Activated naive CD8-positive, alpha-beta T cell treated with anti-CD3 and anti-CD28 coated beads, Interleukin-2, amount 10 ng/mL, durations not matched to agents 7 days and 5 days (primary cell): ENCODE results near the gene GINS1. TPM values are rescaled to one million over a fixed set of nuclear protein-coding genes. Genes with fewer than 3 reads are reported as not detected.

Experiments used
- ATAC-seq: fragments of 150-1000 bp; cut with Tn5 transposase; one replicate; pipeline ENCODE4 v1.10.0; 2021; ENCODE audit warnings: low read depth, moderate library complexity
- POLR2A ChIA-PET: fragments of 350-600 bp; sonication (Branson Sonifier 250); formaldehyde crosslinking; loops from one replicate; lab custom pipeline; 2021; ENCODE audit warnings: antibody characterized with exemption; lab: Charles Lee
- DNase-seq: peaks from one replicate; pipeline ENCODE4 v3.0.0; 2021
- H3K27ac Mint-ChIP-seq: one replicate; pipeline ENCODE4 v1.8.0; 2022; ENCODE audit warnings: mild to moderate bottlenecking, mixed read lengths
- H3K27me3 Mint-ChIP-seq: one replicate; pipeline ENCODE4 v1.8.0; 2022; ENCODE audit warnings: mild to moderate bottlenecking, moderate library complexity, mixed read lengths
- H3K36me3 Mint-ChIP-seq: one replicate; pipeline ENCODE4 v1.8.0; 2021; ENCODE audit warnings: mild to moderate bottlenecking, mixed read lengths
- H3K4me1 Mint-ChIP-seq: one replicate; pipeline ENCODE4 v1.8.0; 2021; ENCODE audit warnings: mixed read lengths
- H3K4me3 Mint-ChIP-seq: one replicate; pipeline ENCODE4 v1.8.0; 2022; ENCODE audit warnings: mild to moderate bottlenecking, moderate library complexity, mixed read lengths
- H3K9me3 Mint-ChIP-seq: one replicate; pipeline ENCODE4 v1.8.0; 2021; ENCODE audit warnings: mixed read lengths
- total RNA-seq, 2 experiments: library from RNA; stranded (reverse); gene quantifications; one replicate each; pipeline ENCODE4 v1.2.3, GENCODE V29; 2021

Gene GINS1
- total RNA-seq, 2 experiments from 2014 or later = 23.7 to 25.6 TPM

GRCh38 chr20:25376886-25377285 lies 30.6 kb upstream of the GINS1 start:
- peaks cover 20% of the 10 kb centered on the region for H3K36me3 Mint-ChIP-seq
- peaks cover 3% of the 10 kb centered on the region for H3K9me3 Mint-ChIP-seq

DNA sequence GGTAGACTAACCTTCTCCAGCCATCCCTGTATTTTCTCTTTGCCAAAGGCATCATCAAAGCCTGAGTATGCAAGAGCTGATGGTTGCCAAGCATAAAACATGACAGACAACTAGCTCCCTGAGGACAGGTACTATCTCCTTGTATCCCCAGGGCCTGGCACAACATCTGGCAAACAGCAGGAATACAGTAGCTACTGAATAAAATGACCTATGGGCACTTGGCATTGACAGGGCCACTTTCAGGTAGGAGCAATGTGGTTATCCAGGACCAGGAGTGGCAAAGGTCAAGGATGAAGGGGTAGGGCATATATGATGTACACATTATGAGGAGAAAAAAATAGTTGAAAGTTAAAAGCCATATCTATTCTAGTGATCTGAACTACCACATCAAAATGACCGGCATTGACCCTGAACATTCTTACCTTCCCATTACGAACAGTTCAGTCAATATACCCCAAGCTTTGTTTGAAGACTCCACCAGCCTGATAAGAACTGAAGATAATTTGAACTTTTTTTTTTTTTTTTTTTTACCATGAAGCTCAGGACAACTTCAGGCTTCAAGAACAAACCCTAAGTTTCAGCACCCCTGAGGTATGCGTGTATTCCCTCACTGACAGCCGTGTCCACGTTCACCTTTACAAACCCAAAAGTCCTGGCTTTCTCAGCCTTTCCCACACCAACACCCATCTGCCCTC lies 29.1 kb upstream of the GINS1 start:
- peaks cover 3% of the 10 kb centered on the region for H3K9me3 Mint-ChIP-seq
- peaks cover 23% of the 10 kb centered on the region for H3K36me3 Mint-ChIP-seq
- DNase-seq (no peak), ATAC-seq (no peak)
- H3K4me1 Mint-ChIP-seq = peaks cover 10% of the 10 kb centered on the region
- H3K27me3 Mint-ChIP-seq = no peaks in the 10 kb centered on the region
- no peak overlapping the region for H3K4me3 Mint-ChIP-seq
- H3K27ac Mint-ChIP-seq = no peak overlapping the region
- POLR2A ChIA-PET = no interaction called here

More at GRCh38 chr20:25376886-25377285, 30.6 kb upstream of the GINS1 start:
- POLR2A ChIA-PET = no interaction called here
- Mint-ChIP-seq H3K27ac (no peak overlapping the region), H3K4me3 (no peak overlapping the region), H3K4me1 (peaks cover 7% of the 10 kb centered on the region), H3K27me3 (no peaks in the 10 kb centered on the region)
- DNase-seq (no peak), ATAC-seq (no peak)

GRCh38 chr20:25378884-25379733 lies 28.4 kb upstream of the GINS1 start:
- POLR2A ChIA-PET = no interaction called here

DNA sequence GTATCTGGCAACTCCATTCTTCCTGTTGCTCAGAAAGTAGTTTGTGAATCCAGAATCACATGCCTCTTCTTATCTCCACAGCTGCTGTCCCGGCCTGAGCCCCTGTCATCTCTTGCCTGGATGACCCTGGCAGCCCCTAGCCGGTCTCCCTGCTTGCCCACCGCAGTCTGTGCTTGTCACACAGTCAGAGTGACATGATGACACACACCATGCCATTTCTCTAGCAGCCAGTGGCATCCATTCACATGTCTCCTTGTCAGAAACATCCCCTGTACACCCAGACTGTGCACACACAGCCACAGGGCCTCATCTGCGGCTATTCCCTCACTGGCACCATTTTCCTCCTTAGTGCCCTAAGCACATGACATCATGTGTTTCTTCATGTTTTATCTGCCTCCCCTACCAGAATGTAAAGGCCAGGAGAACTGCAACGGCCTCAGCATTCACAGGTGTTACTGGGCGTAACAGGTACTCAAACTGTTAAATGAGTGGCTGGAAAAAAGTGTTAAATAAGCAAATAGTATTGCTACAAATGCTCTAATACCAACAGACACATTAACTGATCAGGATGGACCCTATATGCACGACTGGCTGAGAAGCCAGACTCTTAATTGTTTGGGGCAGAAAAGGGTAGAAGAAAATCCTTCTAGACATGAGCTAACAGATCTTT lies 26.4 kb upstream of the GINS1 start:
- no peak for ATAC-seq
- Mint-ChIP-seq H3K4me3 (no peak overlapping the region), H3K27ac (no peak overlapping the region)

More at GRCh38 chr20:25378884-25379733, 28.4 kb upstream of the GINS1 start:
- Mint-ChIP-seq H3K9me3 (peaks cover 3% of the 10 kb centered on the region), H3K4me3 (no peak overlapping the region), H3K4me1 (peaks cover 10% of the 10 kb centered on the region), H3K27ac (no peak overlapping the region), H3K36me3 (peaks cover 19% of the 10 kb centered on the region), H3K27me3 (no peaks in the 10 kb centered on the region)
- ATAC-seq (no peak), DNase-seq (no peak)

DNA sequence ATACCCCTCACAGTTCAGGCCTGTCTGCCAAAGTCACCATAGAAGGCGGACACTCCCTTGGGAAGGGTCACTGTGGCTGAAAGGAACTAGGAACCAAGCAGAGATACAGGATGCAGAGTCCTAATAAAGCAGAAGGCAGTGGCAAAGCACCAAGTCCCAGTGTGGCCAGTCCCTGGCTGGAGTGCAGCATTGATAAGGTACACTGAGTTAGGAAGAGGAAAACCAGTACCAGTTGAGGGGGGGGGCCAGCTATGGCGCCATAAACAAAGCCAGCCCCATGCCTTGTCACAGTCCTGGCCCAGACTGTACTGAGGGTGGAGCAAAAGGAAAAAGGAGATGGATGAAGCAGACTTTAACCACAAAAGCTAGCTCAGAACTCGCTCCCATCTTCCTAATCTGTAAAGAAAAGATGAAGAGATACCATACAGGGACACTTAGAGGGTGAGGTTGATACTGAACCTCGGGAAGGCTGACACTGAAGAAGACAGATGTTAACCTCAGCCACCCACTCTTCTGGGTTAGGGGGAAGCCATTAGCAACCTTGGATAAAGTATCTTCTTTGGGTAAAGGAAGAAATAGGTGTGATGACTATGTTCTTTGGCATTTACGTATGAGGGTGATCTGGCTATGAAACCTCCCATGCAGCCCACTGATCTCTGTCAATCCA lies 24.6 kb upstream of the GINS1 start:
- POLR2A ChIA-PET = no interaction called here
- ATAC-seq = no peak
- no peak overlapping the region for H3K4me3 Mint-ChIP-seq

More for the DNA sequence above, 26.4 kb upstream of the GINS1 start:
- POLR2A ChIA-PET = no interaction called here
- Mint-ChIP-seq H3K4me1 (peaks cover 9% of the 10 kb centered on the region), H3K27me3 (no peaks in the 10 kb centered on the region), H3K9me3 (no peaks in the 10 kb centered on the region), H3K36me3 (peaks cover 13% of the 10 kb centered on the region)
- DNase-seq = no peak

DNA sequence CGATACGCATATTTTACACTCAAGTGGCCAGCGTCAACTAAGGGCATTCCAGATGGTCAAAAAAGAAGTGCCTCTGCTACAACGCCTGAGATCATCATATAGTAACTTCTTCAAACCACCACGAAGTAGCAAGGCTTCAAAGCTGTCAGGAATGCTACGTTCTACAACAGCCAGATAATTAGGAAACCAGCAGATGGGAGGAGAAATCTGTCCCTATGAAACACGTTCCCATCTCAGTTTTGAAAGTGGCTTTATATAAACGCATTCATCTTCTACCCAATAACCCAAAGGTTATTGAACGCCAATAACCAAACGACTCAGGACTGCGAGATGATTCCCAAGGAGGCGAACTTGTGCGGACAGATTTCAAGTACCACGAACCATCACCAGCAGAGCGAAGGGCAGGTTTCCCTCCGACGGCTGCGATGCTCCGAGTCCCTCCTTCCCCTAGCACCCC lies 18.0 kb upstream of the GINS1 start:
- ATAC-seq (no peak), DNase-seq (no peak)
- H3K4me1 Mint-ChIP-seq = peaks cover 11% of the 10 kb centered on the region
- POLR2A ChIA-PET = interaction anchor here (0.7 to 1.2 kb wide), 2 partner anchors 18 to 436 kb away, joined by 3 to 4 read pairs; partner anchors contain the start of gene GINS1
- H3K27me3 Mint-ChIP-seq = no peaks in the 10 kb centered on the region
- peak overlapping the region; percentile 81 for H3K4me3 Mint-ChIP-seq
- H3K36me3 Mint-ChIP-seq = peaks cover 7% of the 10 kb centered on the region
- H3K27ac Mint-ChIP-seq = peak overlapping the region; percentile 23
- H3K9me3 Mint-ChIP-seq = no peaks in the 10 kb centered on the region

More for the DNA sequence above, 24.6 kb upstream of the GINS1 start:
- no peak for DNase-seq
- H3K9me3 Mint-ChIP-seq = no peaks in the 10 kb centered on the region
- H3K27ac Mint-ChIP-seq = no peak overlapping the region
- peaks cover 16% of the 10 kb centered on the region for H3K36me3 Mint-ChIP-seq
- H3K27me3 Mint-ChIP-seq = no peaks in the 10 kb centered on the region
- H3K4me1 Mint-ChIP-seq = peaks cover 11% of the 10 kb centered on the region

DNA sequence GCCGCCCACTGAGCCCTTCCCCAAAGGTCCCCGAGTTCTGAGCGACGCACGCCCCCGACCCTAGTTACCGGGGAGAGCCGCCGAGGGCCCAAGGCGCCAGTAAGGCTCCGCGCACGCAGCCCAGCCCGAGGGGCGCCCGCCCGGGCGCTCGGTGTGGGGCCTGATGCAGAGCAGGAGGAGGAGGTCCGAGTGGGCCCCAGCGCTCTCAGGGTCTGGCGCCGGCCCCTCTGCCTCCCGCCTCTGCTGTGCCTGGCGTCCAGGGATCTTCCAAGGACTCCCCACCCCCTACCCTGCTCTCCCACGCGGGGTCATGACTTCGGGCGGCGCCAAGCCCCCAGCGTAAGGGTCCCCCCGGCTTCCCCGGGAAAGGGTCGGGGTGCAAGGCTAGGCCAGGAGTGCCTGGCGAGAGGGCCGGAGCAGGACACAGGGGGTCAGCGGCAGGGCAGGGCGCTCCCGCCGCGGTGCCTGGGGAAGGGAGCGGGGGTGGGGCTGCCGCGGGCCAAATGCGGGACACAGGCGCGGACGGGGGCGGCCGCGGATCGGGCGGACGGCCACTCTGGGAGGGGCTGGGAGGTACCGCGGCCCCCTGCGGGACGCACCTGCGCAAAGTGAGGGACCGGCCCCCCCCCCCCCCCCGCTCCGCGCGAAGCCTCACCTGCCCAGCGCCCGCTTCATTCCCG lies 17.5 kb upstream of the GINS1 start:
- POLR2A ChIA-PET = interaction anchor here (1.0 to 2.1 kb wide), 2 partner anchors 18 to 142 kb away, joined by 5 to 19 read pairs; partner anchors contain the start of genes GINS1 and PYGB
- Mint-ChIP-seq H3K4me3 (peak overlapping the region; percentile 81), H3K27me3 (no peaks in the 10 kb centered on the region), H3K36me3 (peaks cover 7% of the 10 kb centered on the region), H3K4me1 (peaks cover 9% of the 10 kb centered on the region), H3K9me3 (no peaks in the 10 kb centered on the region), H3K27ac (peak overlapping the region; percentile 23)
- DNase-seq = peak; percentile 59
- no peak for ATAC-seq

DNA sequence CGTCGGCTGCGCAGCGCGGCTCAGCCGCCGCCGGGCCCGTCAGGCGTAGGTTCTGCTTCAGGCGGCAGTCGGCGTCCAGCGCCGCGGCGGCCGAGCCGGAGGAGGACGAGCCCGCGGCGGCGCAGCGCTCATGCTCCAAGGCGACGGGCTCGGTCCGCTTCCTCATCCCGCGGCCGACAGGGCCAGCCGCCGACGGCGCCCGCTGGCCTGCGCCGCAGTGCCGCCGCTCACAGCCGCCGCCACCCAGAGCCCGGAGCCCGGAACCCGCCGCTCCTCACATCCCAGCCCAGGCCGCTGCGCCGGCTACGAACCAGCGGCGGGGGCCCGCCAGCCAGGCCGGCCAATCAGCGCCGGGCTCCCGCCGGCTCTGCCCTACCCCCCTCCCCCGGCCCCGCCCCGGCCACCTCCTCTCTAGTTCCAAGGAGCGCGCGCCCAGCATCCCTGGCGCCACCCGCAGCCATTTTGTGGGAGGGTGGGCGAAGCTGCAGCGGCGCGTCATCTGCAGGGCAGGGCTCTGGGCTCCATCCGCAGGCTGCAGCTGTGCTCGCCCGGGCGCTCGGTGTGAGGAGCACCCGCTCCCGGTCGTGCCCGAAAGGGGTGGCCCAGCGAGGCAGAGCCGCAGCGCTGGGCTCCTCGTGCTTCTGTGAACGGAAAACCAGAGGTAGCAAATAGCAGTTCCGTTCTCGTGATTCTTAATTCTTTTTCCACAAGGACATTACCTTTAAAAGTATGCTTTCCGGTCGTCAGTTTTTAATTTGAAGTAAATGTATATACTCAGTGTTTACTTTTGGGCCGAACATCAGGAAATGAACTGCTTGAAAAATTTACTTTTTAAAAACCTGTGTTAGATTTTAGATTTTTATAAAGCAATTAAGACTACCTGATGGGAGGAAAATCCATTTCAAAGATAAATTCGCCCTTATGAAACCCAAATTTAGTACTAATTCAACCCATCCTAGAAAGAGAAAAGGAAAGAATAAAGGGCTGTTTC lies 16.6 kb upstream of the GINS1 start, which contains the start of gene ABHD12:
TSS of gene ABHD12 (minus strand) at position 298 of the 991 bp plus-strand sequence. CDS start at position 166, 132 bp downstream.
- POLR2A ChIA-PET = interaction anchor here (0.6 to 2.1 kb wide), 5 partner anchors 8 to 333 kb away, joined by 3 to 19 read pairs (median 5); partner anchors contain the start of genes ACSS1, GINS1 and PYGB
- H3K36me3 Mint-ChIP-seq = peaks cover 7% of the 10 kb centered on the region
- peak; percentile 93 for ATAC-seq

DNA sequence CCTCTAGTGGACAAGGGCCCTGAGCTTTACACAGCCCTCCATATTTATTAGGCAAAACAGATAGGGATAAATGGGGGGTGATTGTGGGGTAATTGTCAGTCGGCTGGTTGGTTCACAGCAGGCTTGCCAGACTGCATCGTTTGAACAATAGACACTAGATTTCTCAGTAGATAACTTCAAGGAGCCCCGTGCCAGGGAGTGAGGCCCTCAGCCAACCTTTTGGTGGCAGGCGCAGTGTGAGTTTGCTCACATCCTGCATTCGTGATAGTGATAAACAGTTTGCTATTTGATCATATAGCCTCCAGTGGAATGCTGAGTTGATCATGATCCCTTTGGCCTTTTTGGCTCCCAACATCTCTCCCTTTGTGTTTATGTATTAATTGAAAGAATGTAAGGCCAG lies 13.2 kb upstream of the GINS1 start:
- ATAC-seq = no peak
- no peaks in the 10 kb centered on the region for H3K36me3 Mint-ChIP-seq
- no peak for DNase-seq
- H3K9me3 Mint-ChIP-seq = no peaks in the 10 kb centered on the region
- H3K27ac Mint-ChIP-seq = no peak overlapping the region
- no peak overlapping the region for H3K4me3 Mint-ChIP-seq
- POLR2A ChIA-PET = no interaction called here
- peaks cover 7% of the 10 kb centered on the region for H3K27me3 Mint-ChIP-seq
- peaks cover under 1% of the 10 kb centered on the region for H3K4me1 Mint-ChIP-seq

More for the DNA sequence above, 16.6 kb upstream of the GINS1 start, which contains the start of gene ABHD12:
- peak within 1 kb of the TSS; percentile 89 for H3K4me3 Mint-ChIP-seq
- DNase-seq = peak; percentile 94
- H3K4me1 Mint-ChIP-seq = peaks cover 9% of the 10 kb centered on the region
- H3K27me3 Mint-ChIP-seq = peaks cover 4% of the 10 kb centered on the region
- peak within 1 kb of the TSS; percentile 92 for H3K27ac Mint-ChIP-seq
- no peaks in the 10 kb centered on the region for H3K9me3 Mint-ChIP-seq

DNA sequence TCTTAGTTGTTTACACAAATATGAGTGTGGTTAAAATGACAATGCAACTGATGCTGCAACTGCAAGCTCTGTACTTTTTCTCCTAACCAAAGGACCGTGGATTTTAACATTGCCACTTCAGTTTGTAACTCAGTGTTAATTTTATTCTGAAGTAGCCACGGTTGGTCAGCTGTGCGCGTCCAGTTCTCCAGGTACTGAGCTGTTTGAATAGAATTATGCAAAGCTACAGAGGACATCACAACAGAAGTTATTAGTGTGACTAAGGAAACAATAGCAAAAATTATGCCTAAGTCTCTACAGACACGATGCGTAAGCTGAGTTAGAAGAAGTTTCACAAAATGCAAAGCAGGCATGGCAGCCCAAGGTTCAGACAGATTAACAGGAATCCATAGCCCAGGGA lies 12.5 kb upstream of the GINS1 start:
- DNase-seq = no peak
- no peak for ATAC-seq
- no peaks in the 10 kb centered on the region for H3K36me3 Mint-ChIP-seq
- H3K9me3 Mint-ChIP-seq = no peaks in the 10 kb centered on the region
- peaks cover 7% of the 10 kb centered on the region for H3K27me3 Mint-ChIP-seq
- no peaks in the 10 kb centered on the region for H3K4me1 Mint-ChIP-seq
- POLR2A ChIA-PET = no interaction called here
- no peak overlapping the region for H3K4me3 Mint-ChIP-seq
- H3K27ac Mint-ChIP-seq = no peak overlapping the region

DNA sequence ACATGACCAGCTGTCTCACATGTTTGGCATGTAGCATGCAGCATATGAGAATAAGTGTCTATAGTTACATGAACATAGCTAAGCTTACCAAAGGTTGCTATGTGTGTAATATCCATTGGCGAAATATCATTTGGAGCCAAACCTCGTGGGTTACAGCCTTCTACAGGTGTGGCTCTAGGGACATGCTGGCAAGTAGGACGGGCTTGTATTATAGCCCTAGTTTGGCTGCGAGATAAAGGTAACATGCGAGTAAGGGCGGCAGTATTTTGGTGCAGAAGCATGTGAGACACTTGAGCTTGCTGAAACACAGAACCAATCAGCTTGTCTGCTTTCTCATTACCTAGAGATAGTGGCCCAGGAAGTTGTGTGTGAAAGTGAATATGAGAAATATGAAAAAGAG lies 10.4 kb upstream of the GINS1 start:
- ATAC-seq (no peak), DNase-seq (no peak)
- no peaks in the 10 kb centered on the region for H3K36me3 Mint-ChIP-seq
- POLR2A ChIA-PET = no interaction called here
- H3K4me1 Mint-ChIP-seq = no peaks in the 10 kb centered on the region
- no peak overlapping the region for H3K27ac Mint-ChIP-seq
- no peak overlapping the region for H3K4me3 Mint-ChIP-seq
- H3K27me3 Mint-ChIP-seq = peaks cover 12% of the 10 kb centered on the region
- no peaks in the 10 kb centered on the region for H3K9me3 Mint-ChIP-seq
